ENCODE measurements around the gene MRPS21.

MRPS21 gene

GRCh38 chr1:150332651-150333290 is 39.1 kb downstream of the MRPS21 start:
- DNase-seq: peak in 30 of 42 donors; percentile 4 to 60 (median 29)
- intact Hi-C loops (cut with DNase I): no loop called here

GRCh38 chr1:150346316-150346715 is 52.7 kb downstream of the MRPS21 start:
- intact Hi-C loops (cut with DNase I): no loop called here
- DNase-seq: no peak

GRCh38 chr1:150352866-150353265 is 59.2 kb downstream of the MRPS21 start:
- DNase-seq: peak in 1 of 42 donors; percentile 10
- intact Hi-C loops (cut with DNase I): no loop called here
